ENCODE measurements around the gene MAST4. TPM values are rescaled to one million over a fixed set of nuclear protein-coding genes. Genes with fewer than 3 reads are reported as not detected.

MAST4 gene
- total RNA-seq, 1 donor from 2014 or later: 10.4 TPM

DNA sequence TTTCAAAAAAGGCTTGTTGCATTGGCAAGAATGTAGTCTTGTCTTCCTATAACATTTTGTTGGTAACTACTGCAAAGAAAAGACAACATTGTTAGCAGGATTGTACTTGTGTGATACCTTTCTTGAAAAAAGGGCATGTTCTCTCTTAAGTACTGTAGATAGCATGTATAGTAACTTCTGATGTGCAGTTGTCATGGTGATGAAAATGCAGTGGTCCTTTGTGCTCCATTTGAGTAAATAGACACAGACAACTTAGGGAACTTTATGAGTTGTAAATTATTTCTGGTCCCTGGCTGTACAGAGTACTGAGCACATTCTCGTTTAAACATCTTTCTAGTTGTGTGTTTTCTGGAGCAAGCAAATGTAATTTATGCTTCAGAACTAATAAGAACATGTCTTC lies 497.1 kb downstream of the MAST4 start:
- Histone ChIP-seq H3K36me3 (ENCODE audit: control insufficient read depth in 3 of 3, insufficient read depth in 3 of 3, low read length in 3 of 3) (peaks cover 0 to 5% (median 3%) of the 10 kb centered on the region in 3 donors), H3K27ac (ENCODE audit: low read depth, low read length) (peak overlapping the region; percentile 71)

DNA sequence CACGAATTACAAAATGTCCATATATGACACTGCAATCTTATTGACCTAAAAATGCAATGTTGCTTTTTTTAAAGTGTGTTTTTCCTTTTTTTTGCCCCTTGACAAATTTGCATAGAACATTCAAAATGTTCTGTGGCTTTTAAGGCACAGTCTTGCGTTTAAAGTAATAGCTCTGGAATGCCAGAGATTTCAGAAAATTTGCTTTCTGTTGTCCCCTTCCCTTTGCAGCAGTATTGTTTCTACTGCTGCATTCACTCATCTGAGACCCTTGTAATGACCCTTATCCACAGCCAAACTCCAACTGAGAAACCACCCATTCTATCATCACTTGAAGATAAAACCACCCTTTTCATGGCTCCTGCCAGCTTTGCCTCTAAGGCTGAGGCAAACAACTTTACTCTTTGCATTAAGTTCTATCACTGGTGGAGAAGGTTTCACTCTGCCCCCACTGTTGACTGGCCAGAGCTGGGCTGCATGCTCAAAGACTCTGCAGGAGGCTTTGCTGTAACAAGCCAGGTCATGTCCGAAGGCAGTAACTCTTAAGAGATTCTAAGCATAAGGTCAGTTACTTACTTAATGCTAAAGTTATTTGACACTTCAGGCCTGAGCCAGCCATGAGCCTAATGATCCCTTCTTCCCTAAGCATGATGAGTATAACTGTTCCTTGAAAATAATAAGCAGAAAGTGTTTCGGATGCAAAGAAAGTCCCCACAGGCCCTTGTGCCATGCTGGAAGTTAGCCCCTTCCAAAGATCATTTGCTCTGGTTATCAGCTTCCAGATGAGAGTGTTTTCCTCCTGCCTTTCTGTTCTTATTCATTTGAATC lies 498.5 kb downstream of the MAST4 start:
- Histone ChIP-seq H3K27ac (ENCODE audit: low read depth, low read length) (peak overlapping the region; percentile 67), H3K9ac (ENCODE audit: low read depth in 1 of 3, low read length in 3 of 3) (peak overlapping the region in 1 of 3 donors; percentile 18), H3K27me3 (ENCODE audit: control insufficient read depth in 3 of 3, insufficient read depth in 3 of 3, low read length in 3 of 3) (no peaks in the 10 kb centered on the region), H3K9me3 (ENCODE audit: control insufficient read depth in 3 of 3, low read length in 3 of 3) (no peaks in the 10 kb centered on the region), H3K36me3 (ENCODE audit: control insufficient read depth in 3 of 3, insufficient read depth in 3 of 3, low read length in 3 of 3) (peaks cover 0 to 5% (median 3%) of the 10 kb centered on the region in 3 donors), H3K4me1 (ENCODE audit: control insufficient read depth in 3 of 3, insufficient read depth in 3 of 3, low read length in 3 of 3) (peaks cover 21 to 26% (median 22%) of the 10 kb centered on the region in 3 donors), H3K4me3 (ENCODE audit: low read length in 3 of 3) (no peak overlapping the region)

More for the DNA sequence above, 497.1 kb downstream of the MAST4 start:
- Histone ChIP-seq H3K4me1 (ENCODE audit: control insufficient read depth in 3 of 3, insufficient read depth in 3 of 3, low read length in 3 of 3) (peaks cover 22 to 30% (median 24%) of the 10 kb centered on the region in 3 donors), H3K9ac (ENCODE audit: low read depth in 1 of 3, low read length in 3 of 3) (no peak overlapping the region), H3K27me3 (ENCODE audit: control insufficient read depth in 3 of 3, insufficient read depth in 3 of 3, low read length in 3 of 3) (no peaks in the 10 kb centered on the region), H3K9me3 (ENCODE audit: control insufficient read depth in 3 of 3, low read length in 3 of 3) (no peaks in the 10 kb centered on the region), H3K4me3 (ENCODE audit: low read length in 3 of 3) (no peak overlapping the region)

DNA sequence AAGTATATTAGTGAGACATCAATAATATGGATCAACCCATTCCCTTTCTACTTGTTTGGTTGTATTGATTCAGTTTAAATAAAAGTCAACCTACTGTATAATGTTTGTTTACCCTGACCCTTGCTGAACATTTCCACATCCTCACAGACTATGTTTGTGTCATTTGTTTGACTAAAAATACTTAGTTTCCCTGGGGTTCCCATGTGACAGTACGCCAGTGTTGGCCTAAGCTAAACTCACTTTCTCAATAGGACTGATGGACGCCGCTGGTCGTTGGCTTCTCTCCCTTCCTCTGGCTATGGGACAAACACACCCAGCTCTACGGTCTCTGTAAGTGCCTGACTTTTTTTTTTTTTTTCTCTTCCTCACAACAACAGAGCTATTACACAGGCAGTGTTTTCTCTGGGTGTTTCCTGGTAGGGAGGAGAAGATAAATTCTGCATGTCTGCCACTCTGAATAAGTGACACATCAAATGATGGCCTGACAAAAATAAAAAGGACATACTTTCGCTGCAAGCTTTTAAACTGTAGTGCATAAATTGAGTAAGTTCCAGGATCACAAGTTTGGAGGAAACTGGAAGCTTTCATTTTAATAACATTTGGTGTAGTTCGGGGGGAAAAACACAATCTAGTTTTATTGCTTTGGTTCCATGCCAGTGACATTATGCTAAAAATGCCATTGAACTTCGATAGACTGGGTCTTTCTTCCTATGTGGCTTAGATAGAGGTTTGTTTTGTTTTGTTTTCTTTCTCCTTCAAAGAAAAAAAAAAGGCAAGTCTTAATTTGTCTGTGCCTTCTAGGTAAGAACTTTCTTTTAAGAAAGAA lies 499.4 kb downstream of the MAST4 start:
- Histone ChIP-seq H3K27ac (ENCODE audit: low read depth, low read length) (peak overlapping the region; percentile 67), H3K4me1 (ENCODE audit: control insufficient read depth in 3 of 3, insufficient read depth in 3 of 3, low read length in 3 of 3) (peaks cover 21 to 26% (median 22%) of the 10 kb centered on the region in 3 donors), H3K4me3 (ENCODE audit: low read length in 3 of 3) (peak overlapping the region in 2 of 3 donors; percentile 23 to 44), H3K27me3 (ENCODE audit: control insufficient read depth in 3 of 3, insufficient read depth in 3 of 3, low read length in 3 of 3) (no peaks in the 10 kb centered on the region), H3K9ac (ENCODE audit: low read depth in 1 of 3, low read length in 3 of 3) (peak overlapping the region; percentile 35 to 60 (median 39)), H3K9me3 (ENCODE audit: control insufficient read depth in 3 of 3, low read length in 3 of 3) (no peaks in the 10 kb centered on the region), H3K36me3 (ENCODE audit: control insufficient read depth in 3 of 3, insufficient read depth in 3 of 3, low read length in 3 of 3) (peaks cover 0 to 6% (median under 1%) of the 10 kb centered on the region in 3 donors)

DNA sequence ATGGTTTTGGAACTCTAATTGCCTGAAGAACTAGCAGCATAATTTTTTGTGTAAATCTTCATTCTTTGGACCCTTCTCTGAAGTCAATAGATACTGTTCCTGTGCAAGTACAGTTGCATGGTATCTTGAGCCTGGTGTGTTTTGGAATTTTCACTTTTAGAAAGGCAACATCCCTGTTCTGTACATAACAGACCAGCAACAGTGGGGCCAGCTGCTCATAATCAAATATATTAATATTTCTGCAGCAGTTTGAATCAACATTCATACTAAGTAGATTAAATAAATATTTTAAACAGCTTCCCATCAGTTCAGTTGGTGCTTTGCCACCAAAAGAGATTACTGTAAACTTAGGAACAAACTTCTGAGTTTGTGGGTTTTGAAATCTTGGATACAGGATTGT lies 502.5 kb downstream of the MAST4 start:
- Histone ChIP-seq H3K4me3 (ENCODE audit: low read length in 3 of 3) (no peak overlapping the region), H3K36me3 (ENCODE audit: control insufficient read depth in 3 of 3, insufficient read depth in 3 of 3, low read length in 3 of 3) (peaks cover 10 to 22% (median 13%) of the 10 kb centered on the region in 3 donors), H3K9ac (ENCODE audit: low read depth in 1 of 3, low read length in 3 of 3) (no peak overlapping the region), H3K27me3 (ENCODE audit: control insufficient read depth in 3 of 3, insufficient read depth in 3 of 3, low read length in 3 of 3) (no peaks in the 10 kb centered on the region), H3K9me3 (ENCODE audit: control insufficient read depth in 3 of 3, low read length in 3 of 3) (no peaks in the 10 kb centered on the region), H3K27ac (ENCODE audit: low read depth, low read length) (no peak overlapping the region), H3K4me1 (ENCODE audit: control insufficient read depth in 3 of 3, insufficient read depth in 3 of 3, low read length in 3 of 3) (peaks cover 12 to 20% (median 17%) of the 10 kb centered on the region in 3 donors)

DNA sequence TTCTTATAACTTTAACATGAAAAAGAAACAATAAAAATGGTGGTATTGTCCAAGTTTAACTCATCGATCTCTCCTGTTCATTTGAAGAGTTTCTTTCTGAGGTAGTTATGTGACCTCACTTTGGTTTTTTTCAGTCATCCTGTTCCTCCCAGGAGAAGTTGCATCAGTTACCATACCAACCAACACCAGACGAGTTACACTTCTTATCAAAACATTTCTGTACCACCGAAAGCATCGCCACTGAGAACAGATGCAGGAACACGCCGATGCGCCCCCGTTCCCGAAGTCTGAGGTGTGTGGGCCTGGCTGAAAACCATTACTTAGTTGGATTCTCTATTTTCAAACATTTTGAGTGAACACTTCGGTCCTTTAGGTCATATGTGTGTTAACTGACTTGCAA lies 504.1 kb downstream of the MAST4 start:
- H3K27ac ChIP-seq (ENCODE audit: low read depth, low read length): no peak overlapping the region
- peaks cover 11 to 29% (median 17%) of the 10 kb centered on the region in 3 donors for H3K36me3 ChIP-seq (ENCODE audit: control insufficient read depth in 3 of 3, insufficient read depth in 3 of 3, low read length in 3 of 3)
- no peaks in the 10 kb centered on the region for H3K27me3 ChIP-seq (ENCODE audit: control insufficient read depth in 3 of 3, insufficient read depth in 3 of 3, low read length in 3 of 3)
- no peak overlapping the region for H3K4me3 ChIP-seq (ENCODE audit: low read length in 3 of 3)
- H3K9ac ChIP-seq (ENCODE audit: low read depth in 1 of 3, low read length in 3 of 3): no peak overlapping the region
- peaks cover 4 to 8% (median 8%) of the 10 kb centered on the region in 3 donors for H3K4me1 ChIP-seq (ENCODE audit: control insufficient read depth in 3 of 3, insufficient read depth in 3 of 3, low read length in 3 of 3)
- H3K9me3 ChIP-seq (ENCODE audit: control insufficient read depth in 3 of 3, low read length in 3 of 3): no peaks in the 10 kb centered on the region

DNA sequence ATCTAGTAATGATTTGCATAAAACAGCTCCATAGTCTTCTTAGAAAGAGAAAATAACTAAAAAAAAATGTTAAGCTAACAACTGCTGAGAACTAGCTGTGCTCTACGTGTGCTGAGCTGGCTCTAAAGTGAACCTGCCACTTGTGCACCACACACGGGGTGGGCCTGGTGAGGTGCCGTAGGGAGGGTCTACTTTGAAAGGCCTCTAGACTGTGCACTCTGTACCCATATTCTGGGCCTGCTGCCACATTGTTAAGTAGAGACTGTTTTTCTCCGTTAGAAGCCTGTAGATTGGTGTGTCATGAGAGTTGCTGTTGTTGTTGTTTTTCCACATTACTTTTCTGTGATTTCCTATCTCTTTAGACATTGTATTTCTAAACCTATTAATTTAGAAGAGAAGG lies 506.5 kb downstream of the MAST4 start:
- Histone ChIP-seq H3K36me3 (ENCODE audit: control insufficient read depth in 3 of 3, insufficient read depth in 3 of 3, low read length in 3 of 3) (peaks cover 14 to 45% (median 23%) of the 10 kb centered on the region in 3 donors), H3K4me1 (ENCODE audit: control insufficient read depth in 3 of 3, insufficient read depth in 3 of 3, low read length in 3 of 3) (no peaks in the 10 kb centered on the region), H3K27ac (ENCODE audit: low read depth, low read length) (no peak overlapping the region)

DNA sequence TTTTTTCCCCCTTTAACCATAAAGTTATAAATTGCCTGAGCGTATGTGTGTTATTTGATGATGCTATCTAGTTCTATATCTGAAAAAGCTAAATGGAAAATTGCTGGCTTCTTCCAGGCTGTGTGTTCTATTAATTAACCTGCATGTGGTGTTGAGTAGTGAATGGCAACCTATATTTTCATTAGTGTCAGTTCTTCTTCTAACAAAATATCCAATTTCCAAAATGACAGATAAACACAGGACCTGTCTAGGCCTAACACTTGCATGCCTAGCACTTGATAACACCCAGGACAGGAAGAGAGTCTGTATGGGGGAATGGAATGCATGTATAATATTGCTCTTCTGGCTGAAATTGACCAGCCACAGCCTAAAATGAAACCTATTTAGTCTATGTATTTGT lies 508.7 kb downstream of the MAST4 start:
- Histone ChIP-seq H3K9me3 (ENCODE audit: control insufficient read depth in 3 of 3, low read length in 3 of 3) (no peaks in the 10 kb centered on the region), H3K36me3 (ENCODE audit: control insufficient read depth in 3 of 3, insufficient read depth in 3 of 3, low read length in 3 of 3) (peaks cover 14 to 45% (median 23%) of the 10 kb centered on the region in 3 donors), H3K4me3 (ENCODE audit: low read length in 3 of 3) (no peak overlapping the region), H3K4me1 (ENCODE audit: control insufficient read depth in 3 of 3, insufficient read depth in 3 of 3, low read length in 3 of 3) (no peaks in the 10 kb centered on the region), H3K27ac (ENCODE audit: low read depth, low read length) (no peak overlapping the region), H3K9ac (ENCODE audit: low read depth in 1 of 3, low read length in 3 of 3) (no peak overlapping the region), H3K27me3 (ENCODE audit: control insufficient read depth in 3 of 3, insufficient read depth in 3 of 3, low read length in 3 of 3) (no peaks in the 10 kb centered on the region)

More for the DNA sequence above, 506.5 kb downstream of the MAST4 start:
- Histone ChIP-seq H3K9ac (ENCODE audit: low read depth in 1 of 3, low read length in 3 of 3) (no peak overlapping the region), H3K9me3 (ENCODE audit: control insufficient read depth in 3 of 3, low read length in 3 of 3) (no peaks in the 10 kb centered on the region), H3K27me3 (ENCODE audit: control insufficient read depth in 3 of 3, insufficient read depth in 3 of 3, low read length in 3 of 3) (no peaks in the 10 kb centered on the region), H3K4me3 (ENCODE audit: low read length in 3 of 3) (no peak overlapping the region)

DNA sequence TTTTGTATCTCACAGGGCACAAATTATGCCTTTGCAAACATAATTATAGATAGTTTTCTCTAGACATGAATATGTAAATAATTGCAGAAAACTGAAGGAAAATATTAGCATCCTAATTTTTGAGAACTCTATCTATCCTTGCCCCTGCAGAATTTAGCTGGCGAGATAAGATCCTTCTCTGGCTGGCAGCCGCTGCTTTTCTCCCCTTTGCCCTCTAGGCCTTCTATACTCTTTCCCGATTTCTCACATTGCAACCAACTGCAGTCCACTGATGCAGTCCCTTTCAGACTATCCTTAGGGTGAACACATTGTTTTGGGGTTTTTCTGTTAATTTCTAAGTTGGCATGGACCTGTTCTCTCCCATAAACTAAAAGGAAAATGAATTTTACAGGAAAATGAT lies 509.1 kb downstream of the MAST4 start:
- Histone ChIP-seq H3K27ac (ENCODE audit: low read depth, low read length) (no peak overlapping the region), H3K9ac (ENCODE audit: low read depth in 1 of 3, low read length in 3 of 3) (no peak overlapping the region), H3K4me3 (ENCODE audit: low read length in 3 of 3) (no peak overlapping the region), H3K4me1 (ENCODE audit: control insufficient read depth in 3 of 3, insufficient read depth in 3 of 3, low read length in 3 of 3) (no peaks in the 10 kb centered on the region), H3K27me3 (ENCODE audit: control insufficient read depth in 3 of 3, insufficient read depth in 3 of 3, low read length in 3 of 3) (no peaks in the 10 kb centered on the region), H3K36me3 (ENCODE audit: control insufficient read depth in 3 of 3, insufficient read depth in 3 of 3, low read length in 3 of 3) (peaks cover 14 to 45% (median 25%) of the 10 kb centered on the region in 3 donors), H3K9me3 (ENCODE audit: control insufficient read depth in 3 of 3, low read length in 3 of 3) (no peaks in the 10 kb centered on the region)

DNA sequence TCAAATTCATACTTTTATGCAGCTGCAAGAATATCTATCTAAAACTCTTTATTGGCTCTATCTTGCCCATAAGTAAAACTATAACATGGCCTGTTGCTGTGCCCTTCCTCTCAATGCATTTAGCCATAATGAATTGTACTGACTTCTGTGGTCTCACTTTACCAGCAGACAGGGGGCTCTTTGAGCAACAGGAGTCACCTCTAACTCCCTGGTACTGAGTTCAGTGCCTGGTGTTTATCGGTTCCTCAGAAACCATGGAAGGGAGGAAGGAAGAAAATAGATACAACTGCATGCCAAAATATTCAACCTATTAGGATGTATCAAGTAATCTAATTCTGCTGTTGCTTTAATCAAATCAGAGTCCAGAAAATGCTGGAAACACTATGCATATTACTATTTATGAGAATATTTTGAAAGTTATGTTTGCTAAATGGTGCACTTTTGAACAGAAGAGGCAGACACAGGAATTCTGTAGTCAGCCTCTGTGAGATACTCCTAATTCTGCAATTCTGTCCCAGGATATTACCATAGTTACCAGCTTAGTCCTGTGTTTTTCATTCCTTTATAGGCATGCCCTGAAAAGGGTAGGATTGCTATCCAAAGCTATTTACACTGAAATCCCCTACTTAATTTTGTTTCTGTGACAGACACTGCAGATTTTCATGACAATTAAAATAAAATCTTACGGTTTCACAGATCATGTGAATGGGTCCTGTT lies 510.6 kb downstream of the MAST4 start:
- H3K4me1 ChIP-seq (ENCODE audit: control insufficient read depth in 3 of 3, insufficient read depth in 3 of 3, low read length in 3 of 3): no peaks in the 10 kb centered on the region
- no peaks in the 10 kb centered on the region for H3K9me3 ChIP-seq (ENCODE audit: control insufficient read depth in 3 of 3, low read length in 3 of 3)
- H3K27ac ChIP-seq (ENCODE audit: low read depth, low read length): no peak overlapping the region
- H3K9ac ChIP-seq (ENCODE audit: low read depth in 1 of 3, low read length in 3 of 3): no peak overlapping the region
- H3K27me3 ChIP-seq (ENCODE audit: control insufficient read depth in 3 of 3, insufficient read depth in 3 of 3, low read length in 3 of 3): no peaks in the 10 kb centered on the region
- no peak overlapping the region for H3K4me3 ChIP-seq (ENCODE audit: low read length in 3 of 3)
- H3K36me3 ChIP-seq (ENCODE audit: control insufficient read depth in 3 of 3, insufficient read depth in 3 of 3, low read length in 3 of 3): peaks cover 9 to 35% (median 22%) of the 10 kb centered on the region in 3 donors
